Measurements from ENCODE around the gene RYR2. TPM values are rescaled to one million over a fixed set of nuclear protein-coding genes. Genes with fewer than 3 reads are reported as not detected.

The RYR2 gene
- total and polyA plus RNA-seq, 12 donors: 43.1 to 1,252 (median 872) TPM

DNA sequence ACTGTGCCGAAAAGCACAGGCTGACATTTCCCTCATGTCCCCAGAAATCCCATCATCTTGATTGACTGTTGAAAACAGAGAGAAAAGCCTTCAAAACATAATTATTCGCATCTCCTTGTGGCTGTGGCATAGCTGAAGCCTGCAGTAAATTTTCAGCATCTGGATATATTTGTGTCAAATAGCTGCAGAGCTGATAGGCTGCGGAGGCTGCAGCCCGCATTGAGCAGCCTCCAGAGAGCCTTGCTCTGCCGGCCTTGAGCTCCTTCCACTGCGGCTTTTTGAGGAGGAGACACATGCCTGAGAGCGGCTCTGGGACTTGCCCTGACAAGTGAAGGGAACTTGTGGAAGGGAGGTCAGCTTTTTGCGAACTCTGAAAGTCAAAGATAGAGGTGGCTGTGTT lies 144.7 kb downstream of the RYR2 start:
- Histone ChIP-seq H3K9me3 (no peaks in the 10 kb centered on the region), H3K4me1 (peaks cover 8 to 100% (median 38%) of the 10 kb centered on the region in 9 donors), H3K4me3 (no peak overlapping the region), H3K36me3 (peaks cover 0 to under 1% (median 0%) of the 10 kb centered on the region in 9 donors), H3K27me3 (no peaks in the 10 kb centered on the region), H3K27ac (peak overlapping the region in 6 of 10 donors; percentile 6 to 56 (median 41))
- intact Hi-C loops (cut with DNase I): no loop called here
- 21 to 30% methylated on average over 8 of the region's 8 CpGs for WGBS, 2 donors
- TF ChIP-seq, protein P1, sequence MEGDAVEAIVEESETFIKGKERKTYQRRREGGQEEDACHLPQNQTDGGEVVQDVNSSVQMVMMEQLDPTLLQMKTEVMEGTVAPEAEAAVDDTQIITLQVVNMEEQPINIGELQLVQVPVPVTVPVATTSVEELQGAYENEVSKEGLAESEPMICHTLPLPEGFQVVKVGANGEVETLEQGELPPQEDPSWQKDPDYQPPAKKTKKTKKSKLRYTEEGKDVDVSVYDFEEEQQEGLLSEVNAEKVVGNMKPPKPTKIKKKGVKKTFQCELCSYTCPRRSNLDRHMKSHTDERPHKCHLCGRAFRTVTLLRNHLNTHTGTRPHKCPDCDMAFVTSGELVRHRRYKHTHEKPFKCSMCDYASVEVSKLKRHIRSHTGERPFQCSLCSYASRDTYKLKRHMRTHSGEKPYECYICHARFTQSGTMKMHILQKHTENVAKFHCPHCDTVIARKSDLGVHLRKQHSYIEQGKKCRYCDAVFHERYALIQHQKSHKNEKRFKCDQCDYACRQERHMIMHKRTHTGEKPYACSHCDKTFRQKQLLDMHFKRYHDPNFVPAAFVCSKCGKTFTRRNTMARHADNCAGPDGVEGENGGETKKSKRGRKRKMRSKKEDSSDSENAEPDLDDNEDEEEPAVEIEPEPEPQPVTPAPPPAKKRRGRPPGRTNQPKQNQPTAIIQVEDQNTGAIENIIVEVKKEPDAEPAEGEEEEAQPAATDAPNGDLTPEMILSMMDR (IDR thresholded peaks at IDR 0.05): no peak
- no peak for DNase-seq
- peak in 6 of 8 donors; percentile 24 to 32 (median 29) for ATAC-seq

DNA sequence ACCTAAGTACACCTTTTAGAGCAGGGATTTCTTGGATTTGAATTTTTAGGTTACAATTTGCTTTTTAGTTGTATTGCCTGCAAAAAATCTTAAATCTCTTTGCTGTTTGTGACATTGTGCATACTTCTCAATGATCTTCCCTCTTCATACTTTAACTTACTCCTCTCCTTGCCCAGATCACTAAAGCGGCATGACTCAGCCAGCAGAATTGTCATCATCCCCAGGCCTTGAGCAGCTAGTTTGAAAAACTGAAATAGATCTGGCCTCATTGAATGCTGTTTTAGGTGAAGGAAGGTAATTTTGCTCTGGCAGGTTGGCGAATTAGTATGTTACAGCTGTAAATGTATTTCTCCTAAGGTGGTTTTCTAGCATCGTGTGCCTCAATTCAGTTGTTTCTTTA lies 145.9 kb downstream of the RYR2 start:
- no peak for ATAC-seq
- peak overlapping the region in 4 of 10 donors; percentile 19 to 56 (median 46) for H3K27ac ChIP-seq
- 67 to 73% methylated on average over 3 of the region's 3 CpGs for WGBS, 2 donors

DNA sequence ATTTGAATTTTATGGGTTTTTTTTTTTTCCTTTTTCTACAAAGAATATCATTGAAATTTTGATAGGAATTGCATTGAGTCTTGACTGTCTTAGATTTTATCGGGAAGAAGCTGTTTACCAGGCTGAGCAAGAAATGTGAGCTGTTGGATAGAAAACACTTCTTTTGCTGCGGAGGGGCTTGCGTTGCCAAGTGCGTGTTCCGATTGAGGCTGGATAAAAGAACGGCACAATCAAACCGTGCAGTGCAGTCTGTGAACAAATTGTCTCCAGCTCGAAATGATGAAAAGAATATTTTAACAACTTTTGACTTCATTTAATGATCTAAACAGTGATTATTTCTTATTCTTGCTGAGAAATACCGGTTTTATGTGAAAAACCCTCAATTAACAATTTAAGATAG lies 149.4 kb downstream of the RYR2 start:
- Histone ChIP-seq H3K9me3 (no peaks in the 10 kb centered on the region), H3K27ac (peak overlapping the region in 5 of 10 donors; percentile 2 to 44 (median 26)), H3K27me3 (no peaks in the 10 kb centered on the region), H3K36me3 (no peaks in the 10 kb centered on the region), H3K4me1 (peaks cover 3 to 86% (median 22%) of the 10 kb centered on the region in 9 donors), H3K4me3 (no peak overlapping the region)
- intact Hi-C loops (cut with DNase I): loop anchor here in 1 of 10 donors (10.0 kb wide), 1 partner anchor 147 kb away; the partner anchor contains the start of gene RYR2
- 38 to 51% methylated on average over 9 of the region's 9 CpGs for WGBS, 2 donors
- TF ChIP-seq, protein P1 (IDR thresholded peaks at IDR 0.05): no peak
- no peak for DNase-seq
- no peak for ATAC-seq

More for the DNA sequence above, 145.9 kb downstream of the RYR2 start:
- no peak for DNase-seq
- H3K4me3 ChIP-seq: no peak overlapping the region
- intact Hi-C loops (cut with DNase I): no loop called here
- H3K36me3 ChIP-seq: no peaks in the 10 kb centered on the region
- H3K27me3 ChIP-seq: no peaks in the 10 kb centered on the region
- H3K4me1 ChIP-seq: peaks cover 8 to 100% (median 33%) of the 10 kb centered on the region in 9 donors
- TF ChIP-seq, protein P1 (IDR thresholded peaks at IDR 0.05): no peak
- H3K9me3 ChIP-seq: no peaks in the 10 kb centered on the region

DNA sequence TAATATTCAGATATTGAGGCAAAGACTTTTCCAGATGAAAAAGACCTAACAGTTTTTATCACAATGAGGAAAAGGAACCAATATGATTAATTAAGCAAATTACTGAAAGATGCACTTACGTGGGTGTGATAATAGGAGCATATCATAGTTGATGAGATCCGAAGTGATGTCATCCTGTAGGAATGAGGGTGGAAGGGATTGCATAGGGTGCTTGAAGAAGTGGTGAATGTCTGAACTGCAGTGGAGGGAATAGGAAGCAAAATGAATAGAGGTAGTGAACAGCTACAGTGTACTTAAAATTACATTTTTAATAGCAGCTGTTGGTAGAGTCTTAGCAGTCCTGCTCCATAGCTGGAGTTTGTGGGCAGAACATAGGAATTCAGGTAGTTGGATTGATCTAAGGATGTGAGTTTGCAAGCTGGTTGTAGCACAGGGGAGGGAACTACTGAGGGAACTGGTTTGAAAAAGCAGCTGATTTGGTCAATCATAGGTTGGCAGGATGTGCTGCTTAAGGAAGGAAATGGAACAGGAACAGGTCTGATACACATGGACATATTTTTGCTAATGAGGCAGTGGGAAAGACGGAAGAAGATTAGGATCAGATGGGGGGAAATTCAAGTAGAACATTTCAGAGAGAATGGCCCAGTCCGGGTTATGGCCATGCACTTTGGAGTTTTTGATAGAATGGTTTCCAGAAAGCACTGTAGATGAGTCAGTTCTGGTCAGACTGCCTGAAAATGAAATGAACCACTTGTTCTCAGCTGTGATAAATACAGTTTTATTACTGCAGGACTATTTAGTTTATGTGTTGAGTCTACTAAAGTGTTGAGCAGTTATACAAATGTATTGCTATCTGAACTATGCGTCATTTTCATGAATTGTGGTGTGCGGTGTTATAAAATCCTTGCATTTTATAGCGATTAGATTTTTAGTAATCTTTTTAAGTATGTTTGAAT lies 155.8 kb downstream of the RYR2 start:
- no peak overlapping the region for H3K4me3 ChIP-seq
- TF ChIP-seq, protein P1 (IDR thresholded peaks at IDR 0.05): no peak
- WGBS, 2 donors: 38 to 44% methylated on average over 7 of the region's 7 CpGs
- no peaks in the 10 kb centered on the region for H3K36me3 ChIP-seq
- H3K27me3 ChIP-seq: no peaks in the 10 kb centered on the region
- peak overlapping the region in 2 of 10 donors; percentile 12 to 43 for H3K27ac ChIP-seq
- no peaks in the 10 kb centered on the region for H3K9me3 ChIP-seq
- DNase-seq (no peak), ATAC-seq (peak in 3 of 8 donors; percentile 13 to 26 (median 25))
- H3K4me1 ChIP-seq: peaks cover 0 to 79% (median 19%) of the 10 kb centered on the region in 9 donors
- intact Hi-C loops (cut with DNase I): loop anchor here in 1 of 10 donors (10.0 kb wide), 1 partner anchor 153 kb away; the partner anchor contains the start of gene RYR2
